HG02852 (cell line): Measurements from ENCODE around the gene ARFGEF2.
"Not testable (repeated sequence)": the region's sequence is repeated elsewhere in the genome, so short reads cannot be mapped to it uniquely, and the experiment has no call there.

Source experiments
- ATAC-seq: cut with Tn5 transposase; IDR thresholded peaks from one replicate; pipeline ENCODE4 v1.9.1; 2021; ENCODE audit warnings: mild to moderate bottlenecking, moderate library complexity; ENCODE audit not compliant: unreplicated experiment

The ARFGEF2 gene

GRCh38 chr20:48926821-48927220 lies 5.3 kb downstream of the ARFGEF2 start:
- no peak for ATAC-seq

GRCh38 chr20:48928832-48929725 lies 7.6 kb downstream of the ARFGEF2 start:
- no peak for ATAC-seq

GRCh38 chr20:48930035-48930434 lies 8.5 kb downstream of the ARFGEF2 start:
- ATAC-seq = no peak

GRCh38 chr20:48930878-48931277 lies 9.4 kb downstream of the ARFGEF2 start:
- ATAC-seq = no peak

GRCh38 chr20:48931527-48932374 lies 10.2 kb downstream of the ARFGEF2 start:
- no peak for ATAC-seq

- no peak for ATAC-seq
These were observed 10.9 kb downstream of the ARFGEF2 start for GRCh38 chr20:48932375-48932941.

- ATAC-seq = no peak
These were observed 11.7 kb downstream of the ARFGEF2 start for GRCh38 chr20:48933017-48933766.

- not testable (repeated sequence) for ATAC-seq
These were observed 12.9 kb downstream of the ARFGEF2 start for GRCh38 chr20:48934273-48934877.

GRCh38 chr20:48934966-48935365 lies 13.5 kb downstream of the ARFGEF2 start:
- ATAC-seq = not testable (repeated sequence)

GRCh38 chr20:48936178-48936577 lies 14.7 kb downstream of the ARFGEF2 start:
- not testable (repeated sequence) for ATAC-seq

GRCh38 chr20:48937674-48938073 lies 16.2 kb downstream of the ARFGEF2 start:
- ATAC-seq = no peak

GRCh38 chr20:48938670-48939069 lies 17.2 kb downstream of the ARFGEF2 start:
- no peak for ATAC-seq

GRCh38 chr20:48940170-48940569 lies 18.7 kb downstream of the ARFGEF2 start:
- ATAC-seq = no peak

- no peak for ATAC-seq
These were observed 20.0 kb downstream of the ARFGEF2 start for GRCh38 chr20:48941467-48941866.

- ATAC-seq = no peak
These were observed 21.2 kb downstream of the ARFGEF2 start for GRCh38 chr20:48942730-48943129.

- no peak for ATAC-seq
These were observed 23.3 kb downstream of the ARFGEF2 start for GRCh38 chr20:48944663-48945297.

GRCh38 chr20:48945840-48946514 lies 24.5 kb downstream of the ARFGEF2 start:
- ATAC-seq = no peak

GRCh38 chr20:48948612-48949011 lies 27.1 kb downstream of the ARFGEF2 start:
- no peak for ATAC-seq
